Stomach smooth muscle (tissue), 2 donors: ENCODE results near the gene SLC44A3.

Experiments
- H3K27ac ChIP-seq: one replicate; pipeline ENCODE4 v1.7.0; 2013; ENCODE audit warnings: mild to moderate bottlenecking, low read length, inconsistent platforms
- H3K27me3 ChIP-seq, 2 donors: one replicate each; pipeline ENCODE4 v1.7.0; 2013; ENCODE audit warnings: low read length in 2 of 2; ENCODE audit not compliant: insufficient read depth in 2 of 2, control insufficient read depth in 1 of 2
- H3K36me3 ChIP-seq, 2 donors: one replicate each; pipeline ENCODE4 v1.7.0; 2013; ENCODE audit warnings: low read length in 2 of 2; ENCODE audit not compliant: control insufficient read depth in 2 of 2, insufficient read depth in 2 of 2
- H3K4me1 ChIP-seq: one replicate; pipeline ENCODE4 v1.7.0; 2013; ENCODE audit warnings: low read length; ENCODE audit not compliant: control insufficient read depth, insufficient read depth
- H3K4me3 ChIP-seq, 2 donors: one replicate each; pipeline ENCODE4 v1.7.0; 2013; ENCODE audit warnings: low read length in 2 of 2
- H3K9ac ChIP-seq, 2 donors: one replicate each; pipeline ENCODE4 v1.7.0; 2013; ENCODE audit warnings: low read length in 2 of 2, mild to moderate bottlenecking in 1 of 2
- H3K9me3 ChIP-seq, 2 donors: one replicate each; pipeline ENCODE4 v1.7.0; 2013; ENCODE audit warnings: low read length in 2 of 2; ENCODE audit not compliant: control insufficient read depth in 2 of 2
- donor health status: healthy.
- donor health status: Pancreatic carcinoma.

Gene SLC44A3

DNA sequence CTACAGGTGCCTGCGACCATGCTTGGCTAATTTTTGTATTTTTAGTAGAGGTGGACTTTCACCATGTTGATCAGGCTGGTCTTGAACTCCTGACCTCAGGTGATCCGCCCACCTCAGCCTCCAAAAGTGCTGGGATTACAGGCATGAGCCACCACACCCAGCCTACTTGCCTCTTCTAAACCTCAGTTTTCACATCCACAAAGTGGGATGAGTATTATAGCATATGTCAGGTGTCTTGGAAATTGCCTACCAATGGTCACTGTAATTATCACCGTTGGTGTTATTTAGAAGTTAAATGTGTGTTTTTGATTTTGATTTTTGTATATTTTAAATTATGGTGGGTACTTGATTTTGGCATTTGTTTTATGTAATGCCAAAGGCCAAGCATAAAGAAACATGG, 36.7 kb downstream of the SLC44A3 start:
- Histone ChIP-seq H3K27me3 (no peaks in the 10 kb centered on the region), H3K9me3 (no peaks in the 10 kb centered on the region), H3K9ac (no peak overlapping the region), H3K36me3 (no peaks in the 10 kb centered on the region), H3K4me3 (no peak overlapping the region), H3K27ac (no peak overlapping the region), H3K4me1 (peaks cover 13% of the 10 kb centered on the region)

DNA sequence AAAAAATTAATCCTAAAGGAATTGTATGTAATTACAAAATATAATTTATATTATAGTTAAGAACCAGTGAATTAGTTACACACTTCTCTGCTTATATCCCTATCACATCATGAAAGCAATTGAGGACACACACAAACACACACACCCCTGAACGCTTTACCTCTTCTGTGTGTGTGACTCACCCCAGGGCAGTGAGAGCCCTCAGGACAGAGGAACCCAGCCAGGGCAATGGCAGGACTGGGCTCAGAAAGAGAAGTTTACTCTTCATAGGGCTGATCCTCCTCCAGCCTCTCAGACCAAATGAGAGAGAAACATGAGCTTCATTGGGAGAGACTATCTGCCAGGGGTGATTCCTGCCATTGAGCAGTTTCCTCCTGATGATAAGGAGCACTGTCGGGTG, 38.1 kb downstream of the SLC44A3 start:
- no peak overlapping the region for H3K27ac ChIP-seq
- peaks cover 27% of the 10 kb centered on the region for H3K4me1 ChIP-seq
- no peaks in the 10 kb centered on the region for H3K9me3 ChIP-seq
- no peak overlapping the region for H3K4me3 ChIP-seq
- no peaks in the 10 kb centered on the region for H3K36me3 ChIP-seq
- no peaks in the 10 kb centered on the region for H3K27me3 ChIP-seq
- no peak overlapping the region for H3K9ac ChIP-seq

DNA sequence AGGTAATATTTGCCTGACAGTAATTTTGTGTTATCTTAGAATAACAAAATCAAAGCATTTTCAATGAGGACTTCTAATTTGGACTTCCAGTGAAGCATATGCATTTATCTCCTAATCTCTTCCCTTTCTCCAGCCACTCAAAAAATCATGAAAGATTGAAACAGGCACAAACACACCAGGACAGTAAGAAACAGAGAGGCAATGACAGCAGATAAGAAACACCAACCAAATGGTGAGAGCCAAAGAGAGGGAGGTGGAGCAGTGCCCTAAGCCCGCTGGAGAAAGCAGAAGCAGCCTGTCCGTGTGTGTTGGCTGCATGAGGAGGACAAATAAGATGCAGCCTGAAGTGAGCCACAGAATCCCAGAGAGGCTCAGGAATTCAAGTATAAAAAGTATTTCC, 39.0 kb downstream of the SLC44A3 start:
- Histone ChIP-seq H3K4me1 (peaks cover 35% of the 10 kb centered on the region), H3K9ac (no peak overlapping the region), H3K36me3 (no peaks in the 10 kb centered on the region), H3K4me3 (no peak overlapping the region), H3K27ac (no peak overlapping the region), H3K9me3 (no peaks in the 10 kb centered on the region), H3K27me3 (no peaks in the 10 kb centered on the region)

DNA sequence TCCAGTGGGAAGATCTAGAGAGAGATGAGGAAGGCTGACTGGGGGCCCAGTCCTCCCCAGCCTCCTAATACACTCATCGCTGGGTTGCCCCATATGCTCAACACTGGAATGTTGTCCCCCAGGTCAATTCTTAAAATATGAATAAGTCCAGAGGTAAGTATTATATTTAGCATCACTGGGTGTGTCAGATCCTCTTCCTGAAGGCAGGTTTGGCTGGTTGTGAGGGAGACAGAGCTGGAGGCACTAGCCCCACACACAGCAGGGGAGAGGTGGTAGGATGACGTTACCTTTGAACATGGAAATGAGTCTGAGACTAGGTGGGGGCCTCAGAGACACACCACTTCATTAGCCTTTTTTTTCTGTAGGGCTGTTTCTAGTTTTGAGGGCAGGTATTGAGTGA, 42.6 kb downstream of the SLC44A3 start:
- H3K9me3 ChIP-seq: no peaks in the 10 kb centered on the region
- peak overlapping the region; percentile 29 to 31 for H3K4me3 ChIP-seq
- H3K27ac ChIP-seq: peak overlapping the region; percentile 94
- H3K27me3 ChIP-seq: no peaks in the 10 kb centered on the region
- H3K36me3 ChIP-seq: no peaks in the 10 kb centered on the region
- peaks cover 57% of the 10 kb centered on the region for H3K4me1 ChIP-seq
- peak overlapping the region; percentile 21 to 78 for H3K9ac ChIP-seq

DNA sequence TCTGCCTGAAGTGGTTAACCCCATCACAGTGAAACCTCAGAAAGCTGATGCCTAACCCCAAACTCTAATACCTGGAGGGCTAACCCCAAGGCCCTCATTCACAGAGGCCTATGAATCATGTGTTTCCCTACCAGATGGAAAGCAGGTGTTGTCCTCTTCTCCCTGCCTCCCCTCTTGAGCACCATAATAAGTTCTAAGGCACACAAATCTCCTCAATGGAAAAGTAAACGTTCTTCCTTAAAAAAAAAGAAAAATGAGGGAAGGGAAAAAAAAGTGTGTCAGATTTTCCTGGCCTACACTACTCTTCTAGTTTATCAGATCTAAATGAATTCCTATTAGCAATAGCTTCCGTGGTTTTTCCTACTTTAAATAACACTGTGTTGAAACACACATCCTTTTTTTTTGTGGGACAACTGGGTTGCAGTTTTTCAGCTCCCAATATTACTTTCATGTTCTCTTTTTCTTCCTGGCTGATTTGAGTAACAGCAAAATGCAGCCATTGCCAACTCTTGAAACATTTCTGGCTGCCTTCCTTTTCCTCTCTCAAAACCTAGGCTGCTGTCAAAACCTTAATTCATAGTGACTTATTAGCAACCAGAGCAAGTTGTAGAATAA, 43.2 kb downstream of the SLC44A3 start:
- peak overlapping the region; percentile 60 to 78 for H3K9ac ChIP-seq
- H3K27ac ChIP-seq: peak overlapping the region; percentile 94
- H3K4me3 ChIP-seq: peak overlapping the region; percentile 31 to 44
- no peaks in the 10 kb centered on the region for H3K9me3 ChIP-seq
- no peaks in the 10 kb centered on the region for H3K36me3 ChIP-seq
- H3K27me3 ChIP-seq: no peaks in the 10 kb centered on the region
- H3K4me1 ChIP-seq: peaks cover 57% of the 10 kb centered on the region

DNA sequence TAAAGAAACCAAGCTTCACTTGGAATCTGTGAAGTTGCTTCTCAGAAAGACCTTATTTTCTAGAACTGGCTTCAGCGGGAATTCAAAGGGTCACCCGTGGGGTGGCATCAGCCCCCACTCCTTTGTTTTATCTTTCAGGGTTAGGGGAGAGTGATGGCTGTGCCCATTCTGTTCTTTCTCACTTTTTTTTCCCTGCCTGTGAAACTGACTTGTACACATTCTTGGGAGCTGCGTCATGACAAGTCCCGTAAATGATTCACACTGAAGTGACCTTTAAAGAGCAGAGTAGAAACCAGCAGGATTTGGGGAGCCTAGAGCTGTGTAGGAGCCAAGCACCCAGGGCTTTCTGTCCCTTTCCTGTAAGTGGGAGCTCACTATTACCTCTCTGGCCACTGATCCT, 43.8 kb downstream of the SLC44A3 start:
- H3K4me1 ChIP-seq: peaks cover 57% of the 10 kb centered on the region
- no peaks in the 10 kb centered on the region for H3K36me3 ChIP-seq
- no peaks in the 10 kb centered on the region for H3K9me3 ChIP-seq
- H3K4me3 ChIP-seq: peak overlapping the region; percentile 38 to 44
- H3K9ac ChIP-seq: peak overlapping the region; percentile 60 to 78
- H3K27ac ChIP-seq: peak overlapping the region; percentile 94
- no peaks in the 10 kb centered on the region for H3K27me3 ChIP-seq

DNA sequence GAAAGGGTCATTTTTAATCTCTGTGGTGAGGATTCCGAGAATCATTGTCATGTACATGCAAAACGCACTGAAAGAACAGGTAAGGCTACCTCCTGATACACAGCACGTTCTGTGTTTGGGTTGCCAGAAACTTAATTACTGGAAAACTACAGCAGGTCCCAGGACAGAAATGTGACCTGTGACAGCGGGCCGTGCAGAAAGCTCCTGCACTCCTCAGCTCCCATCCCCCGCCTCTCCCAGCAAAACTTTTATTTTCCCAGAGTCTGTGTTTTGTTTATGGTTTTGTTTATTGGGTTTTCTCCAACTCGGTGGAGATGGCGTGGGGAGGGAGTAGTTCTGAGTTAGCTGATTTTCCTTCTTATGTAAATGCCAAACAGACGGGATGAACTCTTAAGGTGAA, 44.7 kb downstream of the SLC44A3 start:
- Histone ChIP-seq H3K4me3 (peak overlapping the region; percentile 38 to 52), H3K4me1 (peaks cover 59% of the 10 kb centered on the region), H3K9ac (peak overlapping the region; percentile 55 to 67), H3K27me3 (no peaks in the 10 kb centered on the region), H3K9me3 (no peaks in the 10 kb centered on the region), H3K36me3 (no peaks in the 10 kb centered on the region), H3K27ac (peak overlapping the region; percentile 94)

DNA sequence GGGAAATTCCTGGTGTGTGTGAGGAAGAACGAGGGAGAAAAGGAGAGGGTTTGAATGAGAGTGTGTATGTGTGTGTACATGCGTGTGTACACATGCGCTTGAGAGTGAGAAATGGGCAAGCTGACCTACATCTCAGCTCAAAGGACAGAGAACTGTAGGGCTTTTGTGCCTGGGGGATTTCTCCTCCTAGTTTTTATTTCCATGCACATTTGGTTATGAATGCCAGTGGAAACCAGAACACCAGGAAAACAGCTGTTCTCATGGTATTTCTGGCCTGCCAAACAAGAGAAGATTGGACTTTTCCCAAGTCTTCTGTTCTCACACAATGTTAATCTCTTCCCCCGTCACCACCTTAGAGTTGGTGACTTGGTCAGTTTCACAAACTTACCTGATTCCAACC, 45.2 kb downstream of the SLC44A3 start:
- Histone ChIP-seq H3K27ac (peak overlapping the region; percentile 94), H3K4me1 (peaks cover 59% of the 10 kb centered on the region), H3K36me3 (no peaks in the 10 kb centered on the region), H3K9ac (peak overlapping the region; percentile 36 to 67), H3K4me3 (no peak overlapping the region), H3K9me3 (no peaks in the 10 kb centered on the region), H3K27me3 (no peaks in the 10 kb centered on the region)

DNA sequence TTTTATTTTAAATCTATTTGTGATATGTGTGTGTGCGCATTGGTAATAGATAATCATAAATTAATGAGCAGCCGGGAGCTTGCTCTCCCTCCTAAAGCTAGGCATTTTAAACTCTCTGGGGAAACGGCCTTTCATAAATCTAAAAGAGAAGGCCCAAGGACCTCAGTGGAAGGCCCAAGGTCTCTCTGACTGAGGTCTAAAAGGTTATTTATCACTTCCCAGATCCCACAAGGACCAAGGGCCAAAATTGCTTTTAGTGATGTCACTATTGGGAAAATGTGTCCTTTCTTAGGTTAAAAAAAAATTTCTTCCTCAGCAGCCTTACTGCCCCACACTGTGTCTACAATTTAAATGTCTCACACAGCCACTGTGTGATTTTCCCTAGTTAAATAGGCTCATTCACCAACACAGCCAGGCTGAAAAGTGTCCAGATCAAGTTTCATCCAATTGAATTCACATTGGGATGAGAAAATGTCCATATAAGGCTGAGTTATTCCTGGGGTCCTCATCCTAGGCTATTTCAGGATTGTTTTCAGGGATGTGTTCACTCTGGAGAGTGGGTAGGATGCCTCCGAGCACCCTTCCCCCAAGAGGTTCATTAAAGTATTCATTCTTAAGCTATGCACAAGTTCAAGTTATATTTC, 46.1 kb downstream of the SLC44A3 start:
- Histone ChIP-seq H3K9ac (peak overlapping the region in 1 of 2 donors; percentile 67), H3K9me3 (no peaks in the 10 kb centered on the region), H3K4me1 (peaks cover 56% of the 10 kb centered on the region), H3K36me3 (no peaks in the 10 kb centered on the region), H3K4me3 (peak overlapping the region in 1 of 2 donors; percentile 3), H3K27me3 (no peaks in the 10 kb centered on the region), H3K27ac (peak overlapping the region; percentile 94)

DNA sequence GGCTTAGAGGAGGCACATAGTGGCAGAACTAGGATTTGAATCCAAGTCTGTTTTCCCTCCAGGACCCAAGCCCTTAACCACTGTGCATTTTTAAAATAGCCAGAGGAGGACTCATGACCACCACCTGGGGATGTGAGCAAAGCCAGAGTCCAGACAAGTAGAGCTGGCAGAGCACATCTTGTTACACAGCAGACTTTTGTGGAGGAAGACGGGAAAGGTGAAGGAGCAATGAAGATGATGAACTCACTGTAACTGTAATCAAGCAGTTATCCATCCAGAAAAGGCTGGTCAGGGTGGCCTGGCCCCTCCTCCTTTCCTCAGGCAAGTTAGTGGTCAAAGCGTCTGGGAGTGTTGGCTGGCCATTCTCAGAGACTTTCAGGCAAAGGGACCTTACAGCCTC, 50.9 kb downstream of the SLC44A3 start:
- Histone ChIP-seq H3K27me3 (no peaks in the 10 kb centered on the region), H3K4me3 (no peak overlapping the region), H3K4me1 (peaks cover 31% of the 10 kb centered on the region), H3K9me3 (no peaks in the 10 kb centered on the region), H3K27ac (no peak overlapping the region), H3K36me3 (no peaks in the 10 kb centered on the region), H3K9ac (no peak overlapping the region)

DNA sequence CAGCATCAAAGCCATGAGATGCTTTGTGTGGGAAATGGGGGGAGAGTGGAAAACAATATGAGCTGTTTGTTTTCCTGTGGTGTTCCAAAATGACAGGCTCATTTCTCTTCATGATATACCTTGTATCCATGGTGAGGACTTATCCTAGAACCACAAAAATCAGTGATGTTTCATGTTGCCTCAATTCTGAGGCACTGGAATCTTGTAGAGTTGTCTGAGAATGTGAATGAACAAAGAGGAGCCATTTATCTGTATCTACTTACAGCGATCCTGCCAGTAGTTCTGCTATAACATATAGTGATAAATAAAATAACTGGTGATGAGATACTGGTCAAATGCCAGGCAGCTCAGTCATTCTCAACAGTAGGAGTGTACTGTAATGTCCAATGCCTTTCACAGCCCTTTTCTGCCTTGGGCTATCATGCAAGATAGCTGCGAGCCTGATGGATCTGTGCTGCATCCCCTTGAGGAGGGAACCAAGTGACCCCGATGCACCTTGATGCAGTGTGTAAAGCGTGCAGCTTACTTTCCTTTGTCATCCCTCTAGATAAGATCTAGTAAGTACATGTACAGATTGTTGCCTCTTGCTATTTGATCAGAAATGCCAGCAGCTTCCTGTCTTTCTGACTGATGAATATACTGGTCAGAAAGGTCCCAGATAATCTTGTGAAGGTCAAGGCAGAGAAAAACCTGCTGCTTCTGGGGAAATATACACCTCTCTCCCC, 52.8 kb downstream of the SLC44A3 start:
- Histone ChIP-seq H3K27me3 (no peaks in the 10 kb centered on the region), H3K36me3 (no peaks in the 10 kb centered on the region), H3K4me3 (no peak overlapping the region), H3K9me3 (no peaks in the 10 kb centered on the region), H3K9ac (no peak overlapping the region), H3K4me1 (peaks cover 18% of the 10 kb centered on the region), H3K27ac (no peak overlapping the region)
